GM19452 (cell line): ENCODE data around the gene RPS6KB1.
"Not testable (repeated sequence)": the region's sequence is repeated elsewhere in the genome, so short reads cannot be mapped to it uniquely, and the experiment has no call there.

Experiments
- ATAC-seq: cut with Tn5 transposase; IDR thresholded peaks from one replicate; pipeline ENCODE4 v1.9.1; 2021; ENCODE audit not compliant: unreplicated experiment

Gene RPS6KB1

DNA sequence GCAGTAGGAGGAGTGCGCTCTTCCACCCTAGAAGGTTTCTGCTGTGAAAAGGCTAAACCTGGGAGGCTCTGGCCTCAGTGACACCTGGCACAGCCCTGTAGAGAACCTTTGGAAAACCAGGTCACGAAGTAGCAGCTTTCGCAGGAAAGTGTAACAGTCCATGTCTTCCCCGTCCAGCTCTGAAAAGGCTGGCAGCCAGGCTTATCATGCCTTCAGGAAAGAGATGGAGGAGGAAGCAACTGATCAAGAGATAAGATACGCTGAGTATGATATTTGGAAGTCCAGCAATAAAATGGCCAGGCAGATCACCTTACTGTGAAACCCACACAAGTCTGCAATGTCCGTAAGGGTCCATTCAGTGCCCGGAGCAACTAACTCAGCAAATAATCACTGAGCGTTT is 22.4 kb upstream of the RPS6KB1 start:
- ATAC-seq: no peak

DNA sequence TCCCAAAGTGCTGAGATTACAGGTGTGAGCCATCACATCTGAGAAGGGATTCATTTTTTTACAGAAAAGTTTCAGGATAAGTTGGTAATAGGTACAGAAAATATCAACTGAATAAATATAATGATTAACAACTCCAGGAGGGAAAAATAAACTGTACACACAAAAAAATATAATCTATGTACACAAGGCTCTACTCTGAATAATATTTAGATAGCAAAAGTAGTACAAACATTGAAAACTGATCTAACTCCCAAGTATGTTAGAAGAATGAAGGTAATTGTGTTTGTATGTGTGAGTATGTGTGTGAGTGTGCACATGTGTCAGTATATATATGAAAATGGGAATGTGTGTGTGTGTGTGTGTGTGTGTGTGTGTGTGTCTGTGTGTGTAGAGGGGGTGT is 20.6 kb upstream of the RPS6KB1 start:
- no peak for ATAC-seq

DNA sequence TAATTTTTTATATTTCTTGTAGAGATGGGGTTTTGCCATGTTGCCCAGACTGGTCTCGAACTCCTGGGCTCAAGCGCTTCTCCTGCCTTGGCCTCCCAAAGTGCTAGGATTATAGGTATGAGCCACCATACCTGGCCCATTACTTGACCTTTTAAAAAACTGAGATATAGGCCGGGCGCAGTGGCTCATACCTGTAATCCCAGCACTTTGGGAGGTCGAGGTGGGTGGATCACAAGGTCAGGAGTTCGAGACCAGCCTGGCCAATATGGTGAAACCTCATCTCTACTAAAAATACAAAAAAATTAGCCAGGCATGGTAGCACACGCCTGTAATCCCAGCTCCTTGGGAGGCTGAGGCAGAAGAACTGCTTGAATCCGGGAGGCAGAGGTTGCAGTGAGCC is 19.5 kb upstream of the RPS6KB1 start:
- ATAC-seq: not testable (repeated sequence)

DNA sequence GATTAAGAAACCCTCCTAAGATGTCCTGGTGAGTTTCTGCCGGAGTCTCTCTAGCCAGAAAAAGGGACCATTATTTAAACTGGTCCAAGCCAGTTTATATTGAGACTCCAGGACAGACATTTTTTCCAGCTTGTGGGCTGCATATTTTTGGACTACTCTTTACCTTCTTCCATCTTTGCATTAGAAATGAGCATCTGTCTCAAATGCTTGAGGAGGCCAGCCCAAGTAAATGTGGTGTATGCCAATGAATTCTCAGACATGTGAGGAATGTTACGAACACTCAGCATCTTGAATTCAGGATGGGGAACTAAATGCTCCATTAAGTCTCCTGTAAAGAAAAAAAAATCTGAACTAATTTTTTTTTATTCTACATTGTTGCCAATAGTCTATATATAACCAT is 18.5 kb upstream of the RPS6KB1 start:
- ATAC-seq: no peak

DNA sequence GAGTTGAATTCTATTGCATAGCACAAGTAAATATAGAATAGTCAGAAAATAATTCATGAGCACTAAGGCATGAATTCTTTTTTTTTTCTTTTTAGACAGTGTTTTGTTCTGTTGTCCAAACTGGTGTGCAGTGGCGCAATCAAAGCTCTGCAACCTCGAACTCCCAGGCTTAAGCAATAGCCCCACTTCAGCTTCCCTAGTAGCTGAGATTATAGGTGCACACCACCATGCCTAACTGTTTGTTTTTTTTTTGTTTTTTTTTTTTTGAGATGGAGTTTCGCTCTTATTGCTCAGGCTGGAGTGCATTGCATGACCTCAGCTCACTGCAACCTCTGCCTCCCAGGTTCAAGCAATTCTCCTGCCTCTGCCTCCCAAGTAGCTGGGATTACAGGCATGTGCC is 16.8 kb upstream of the RPS6KB1 start:
- ATAC-seq: no peak

DNA sequence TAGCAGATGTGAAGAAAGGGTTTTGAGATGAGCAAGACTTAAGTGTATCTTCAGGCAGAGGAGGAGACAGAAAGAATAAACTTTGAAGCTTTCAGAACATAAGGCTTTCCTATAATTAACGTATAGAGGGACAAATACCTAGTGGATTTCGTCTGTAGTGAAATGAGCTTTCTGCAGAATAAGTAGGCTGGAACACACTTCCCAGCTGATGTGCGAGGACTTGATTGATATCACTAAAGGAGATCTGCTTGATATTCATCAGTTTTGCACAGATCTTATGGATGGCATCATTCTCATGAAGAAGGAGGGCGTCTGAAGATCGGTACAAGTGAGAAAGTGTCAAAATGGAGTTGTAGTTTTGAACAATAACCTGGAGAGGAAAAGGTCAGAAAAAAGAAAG is 15.0 kb upstream of the RPS6KB1 start:
- ATAC-seq: no peak

DNA sequence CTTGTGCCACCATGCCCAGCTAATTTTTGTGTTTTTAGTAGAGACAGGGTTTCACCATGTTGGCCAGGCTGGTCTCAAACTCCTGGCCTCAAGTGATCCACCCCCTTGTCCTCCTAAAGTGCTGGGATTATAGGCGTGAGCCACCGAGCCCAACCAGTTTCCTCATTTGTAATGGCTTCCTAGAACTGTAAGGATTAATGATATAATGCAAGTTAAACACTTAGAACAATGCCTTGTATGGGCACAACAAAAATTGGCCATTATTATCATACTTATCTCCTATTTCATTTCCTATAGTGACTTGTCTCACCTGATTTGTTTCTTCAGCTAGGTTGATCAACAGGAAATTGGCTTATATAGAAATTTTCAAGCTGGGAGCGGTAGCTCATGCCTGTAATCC is 14.3 kb upstream of the RPS6KB1 start:
- no peak for ATAC-seq

DNA sequence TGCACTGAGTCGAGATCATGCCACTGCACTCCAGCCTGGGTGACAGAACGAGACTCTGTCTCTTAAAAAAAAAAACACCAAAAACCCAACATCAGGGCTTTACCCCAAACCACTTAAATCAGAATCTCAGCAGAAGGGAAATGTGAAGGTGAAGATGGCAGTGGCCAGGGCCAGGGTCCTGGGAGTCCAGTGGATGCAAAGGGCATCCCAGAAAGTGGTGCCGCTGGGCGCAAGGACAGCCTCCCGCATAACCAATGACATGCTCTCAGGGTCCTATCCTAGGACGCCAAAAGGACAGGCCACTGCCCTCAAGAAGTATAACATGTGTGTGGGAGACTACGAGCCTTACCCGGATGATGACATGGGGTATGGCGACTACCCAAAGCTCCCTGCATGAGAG is 8.1 kb upstream of the RPS6KB1 start:
- ATAC-seq: no peak

DNA sequence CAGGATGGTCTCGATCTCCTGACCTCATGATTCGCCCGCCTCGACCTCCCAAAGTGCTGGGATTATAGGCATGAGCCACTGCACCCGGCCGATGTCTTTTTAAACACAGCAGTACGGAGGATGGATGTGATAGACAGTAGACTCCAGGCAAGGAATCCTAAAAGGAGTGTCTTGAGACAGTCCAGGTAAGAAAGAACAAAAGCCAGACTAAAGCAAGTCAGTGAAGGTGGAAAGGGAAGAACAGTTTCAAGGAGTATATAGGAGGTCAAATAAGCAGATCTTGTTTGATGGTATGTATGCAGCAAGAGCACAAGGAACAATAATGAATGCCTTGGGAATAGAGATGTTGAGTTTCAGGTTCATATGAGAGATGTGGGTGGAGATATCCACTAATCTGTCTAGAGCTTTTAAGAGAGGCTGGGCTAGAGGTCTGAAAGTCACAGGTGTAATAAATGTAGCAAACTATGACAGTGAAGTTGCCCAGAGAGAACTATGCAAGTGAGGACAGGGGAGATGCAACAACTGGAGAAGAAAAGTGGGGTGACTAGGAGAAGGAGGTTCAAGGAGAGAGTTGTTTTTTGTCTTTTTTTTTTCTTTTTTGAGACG is 4.7 kb upstream of the RPS6KB1 start:
- no peak for ATAC-seq

DNA sequence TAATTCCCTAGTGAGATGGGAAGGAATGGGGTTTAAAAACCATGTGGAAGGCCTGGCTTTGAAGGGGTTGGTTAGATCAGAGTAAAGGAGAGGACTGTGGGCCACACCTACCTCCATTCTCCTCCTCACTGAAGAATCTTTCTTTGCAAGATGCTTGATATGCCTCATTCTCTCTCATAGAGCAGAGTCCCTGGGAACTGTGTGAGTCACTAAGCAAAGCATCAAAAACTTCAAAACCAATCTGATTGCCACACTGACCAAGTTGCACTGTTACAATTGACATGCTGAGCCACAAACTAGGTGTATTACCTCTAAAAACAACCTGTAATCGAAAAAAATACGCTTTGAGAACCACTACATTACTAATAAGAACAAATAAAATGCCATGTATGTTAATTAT is 2.2 kb upstream of the RPS6KB1 start:
- ATAC-seq: no peak

DNA sequence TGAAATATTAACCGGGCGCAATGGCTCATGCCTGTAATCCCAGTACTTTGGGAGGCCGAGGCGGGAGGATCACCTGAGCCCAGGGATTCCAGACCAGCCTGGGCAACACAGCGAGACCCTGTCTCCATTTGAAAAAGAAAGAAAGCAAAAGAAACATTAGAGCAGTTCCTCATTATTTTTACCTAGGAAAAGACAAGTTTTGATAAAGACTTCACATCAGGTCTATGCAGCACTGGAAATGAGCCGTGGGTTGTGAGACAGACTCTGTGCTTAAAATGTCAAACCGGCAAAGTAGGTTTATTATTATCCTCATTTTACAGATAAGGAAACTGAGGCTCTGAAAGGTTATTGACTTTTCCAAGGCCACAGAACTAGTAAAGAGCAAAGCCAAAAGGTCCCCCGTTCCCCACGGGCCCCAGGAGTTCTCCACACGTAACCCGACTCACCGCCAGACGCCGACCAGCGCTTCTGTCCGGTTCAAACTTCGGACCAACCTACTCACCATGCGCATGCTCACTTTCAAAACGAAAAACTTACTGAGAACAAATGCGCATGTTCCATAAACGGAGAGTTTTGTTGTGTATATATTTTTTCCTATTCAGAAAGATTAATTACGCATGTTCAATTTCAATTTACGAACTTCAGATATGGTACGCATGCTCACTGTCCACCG is 534 bp upstream of the RPS6KB1 start:
- peak; percentile 64 for ATAC-seq

DNA sequence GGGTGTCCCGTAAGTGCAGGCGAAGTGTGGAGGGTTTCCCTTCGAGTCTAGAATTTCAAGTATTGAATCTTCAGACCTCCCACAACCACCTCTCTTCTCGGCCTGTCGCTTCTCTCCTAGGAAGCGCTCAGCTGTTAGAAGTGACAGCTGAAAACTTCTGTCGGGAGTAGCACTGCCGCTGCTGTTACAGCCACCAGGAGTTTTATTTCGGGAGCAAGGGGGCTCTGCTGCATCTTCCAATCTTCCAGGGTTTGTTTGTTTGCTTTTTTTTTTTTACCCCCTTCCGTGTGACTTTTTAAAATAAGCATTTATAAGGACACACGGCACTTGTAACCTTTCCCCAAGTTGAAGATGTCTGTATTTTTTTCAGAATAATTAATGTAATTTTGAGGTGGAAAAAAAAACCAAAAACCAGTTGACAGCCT is 767 bp downstream of the RPS6KB1 start:
- ATAC-seq: no peak

DNA sequence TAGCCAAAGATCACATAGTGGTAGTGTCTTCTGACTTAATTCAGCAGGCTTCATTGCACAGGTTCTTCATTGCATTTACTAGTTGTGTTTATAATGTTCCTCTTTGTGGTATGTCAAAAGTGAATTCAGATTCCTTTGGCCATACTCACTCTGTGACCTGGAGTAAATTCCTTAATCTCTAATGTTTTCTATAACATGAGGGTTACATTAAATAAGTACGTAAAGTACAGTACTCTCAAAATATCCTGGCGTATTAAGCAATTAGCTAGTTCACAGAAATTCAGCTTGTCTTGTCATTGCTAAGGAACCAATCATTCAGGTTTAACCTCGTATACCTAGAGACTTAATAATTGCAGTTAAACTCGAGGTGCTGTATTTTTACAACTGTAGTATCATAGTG is 4.2 kb downstream of the RPS6KB1 start:
- ATAC-seq: no peak

DNA sequence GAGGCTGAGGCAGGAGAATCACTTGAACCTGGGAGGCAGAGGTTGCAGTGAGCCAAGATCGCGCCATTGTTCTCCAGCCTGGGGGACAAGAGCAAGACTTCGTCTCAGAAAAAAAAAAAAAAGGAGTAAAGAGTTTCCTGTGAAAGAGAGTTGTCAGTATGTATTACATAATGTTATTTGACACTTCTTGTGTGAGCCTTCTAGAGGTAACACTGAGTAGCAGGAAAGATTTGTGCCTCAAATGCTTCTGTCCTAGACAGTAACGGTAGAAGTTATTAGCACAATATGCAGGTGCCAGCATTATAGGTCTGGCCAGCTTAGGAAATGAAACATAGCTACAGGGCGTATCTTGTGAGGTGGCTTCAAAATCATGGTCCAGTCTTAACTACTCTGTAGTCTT is 6.2 kb downstream of the RPS6KB1 start:
- no peak for ATAC-seq

DNA sequence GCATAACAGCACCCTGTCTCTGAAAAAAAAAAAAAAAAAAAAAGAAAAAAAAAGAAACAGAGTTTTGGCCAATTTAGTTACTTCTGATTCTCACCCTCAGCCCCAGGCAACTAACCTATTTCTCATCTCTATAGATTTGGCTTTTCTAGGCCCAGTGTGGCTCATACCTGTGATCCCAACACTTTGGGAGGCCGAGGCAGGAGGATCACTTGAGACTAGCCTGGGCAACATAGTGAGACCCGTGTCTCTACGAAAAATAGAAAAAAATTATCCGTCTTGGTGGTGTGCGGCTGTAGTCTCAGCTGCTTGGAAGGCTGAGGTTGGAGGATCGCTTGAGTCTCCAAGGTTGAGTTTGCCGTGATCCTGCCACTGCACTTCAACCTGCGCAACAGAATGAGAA is 8.7 kb downstream of the RPS6KB1 start:
- ATAC-seq: no peak

DNA sequence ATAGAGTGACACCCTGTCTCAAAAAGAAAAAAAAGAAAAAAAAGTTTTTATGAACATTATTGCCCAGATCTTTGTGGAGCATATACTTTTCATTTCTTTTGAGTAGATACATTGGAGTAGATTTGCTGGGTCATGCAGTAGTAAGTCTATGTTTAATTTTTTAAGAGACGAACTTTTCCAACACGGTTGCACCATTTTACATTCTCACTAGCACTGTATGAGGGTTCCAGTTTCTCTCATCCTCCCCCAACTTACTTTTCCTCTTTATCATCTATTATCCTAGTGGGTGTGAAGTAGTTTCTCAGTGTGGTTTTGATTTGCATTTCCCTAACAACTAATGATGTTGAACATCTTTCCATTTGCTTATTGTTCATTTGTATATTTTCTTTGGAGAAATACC is 10.5 kb downstream of the RPS6KB1 start:
- ATAC-seq: no peak

DNA sequence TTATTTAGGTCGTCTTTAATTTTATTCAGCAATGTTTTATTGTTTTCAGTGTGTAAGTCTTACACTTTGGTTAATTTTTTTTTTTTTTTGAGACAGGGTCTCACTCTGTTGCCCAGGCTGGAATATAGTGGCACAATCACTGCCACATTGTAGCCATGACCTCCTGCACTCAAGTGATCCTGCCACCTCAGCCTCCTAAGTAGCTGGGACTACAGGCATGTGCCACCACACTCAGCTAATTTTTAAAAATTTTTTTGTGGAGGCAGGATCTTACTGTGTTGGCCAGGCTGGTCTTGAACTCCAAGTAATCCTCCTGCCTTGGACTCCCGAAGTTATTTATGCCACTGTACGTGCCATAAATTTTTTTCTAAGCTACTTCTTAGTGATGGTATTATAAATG is 14.5 kb downstream of the RPS6KB1 start:
- ATAC-seq: no peak

DNA sequence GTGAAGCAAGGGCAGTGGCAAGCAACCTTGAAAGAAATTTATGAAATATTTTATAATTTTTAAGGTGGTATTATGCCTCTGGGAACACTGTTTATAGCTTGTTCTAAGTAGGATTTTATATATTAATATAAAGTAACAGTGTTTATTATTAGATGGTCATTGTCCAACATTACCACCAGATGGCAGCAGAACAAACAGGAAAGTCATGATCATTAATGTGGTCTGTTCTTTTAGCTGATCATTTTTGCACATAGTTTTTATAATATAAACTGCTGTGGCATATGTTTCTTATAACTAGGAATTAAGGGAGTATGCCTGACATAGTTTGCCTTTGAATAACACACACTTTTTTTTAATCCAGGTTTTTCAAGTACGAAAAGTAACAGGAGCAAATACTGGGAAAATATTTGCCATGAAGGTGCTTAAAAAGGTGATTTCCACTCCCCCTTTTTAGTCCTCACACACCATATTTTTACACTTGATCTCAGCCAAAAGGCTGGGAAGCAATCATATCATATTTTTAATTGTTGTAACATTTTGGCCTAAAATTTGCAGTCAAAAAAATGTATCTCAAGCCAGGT is 21.4 kb downstream of the RPS6KB1 start:
- no peak for ATAC-seq

DNA sequence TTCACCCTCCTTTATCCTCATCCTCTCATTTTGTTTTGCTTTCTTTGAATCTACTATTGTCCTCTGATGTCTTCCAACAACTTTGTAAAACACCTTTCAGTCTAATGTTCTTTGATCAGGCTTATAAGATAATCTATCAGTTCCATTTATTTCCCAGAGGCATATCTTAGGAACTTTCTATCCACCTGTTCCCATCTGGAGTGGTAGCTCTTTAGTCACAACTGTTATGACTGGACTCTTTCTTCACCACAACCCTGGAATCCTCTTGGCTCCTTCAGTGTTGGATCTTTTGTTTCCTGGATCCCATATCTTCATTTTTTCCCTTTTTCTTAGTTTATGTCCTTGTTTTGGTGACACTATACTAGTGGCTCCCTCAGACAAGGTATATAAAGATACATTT is 23.5 kb downstream of the RPS6KB1 start:
- no peak for ATAC-seq

DNA sequence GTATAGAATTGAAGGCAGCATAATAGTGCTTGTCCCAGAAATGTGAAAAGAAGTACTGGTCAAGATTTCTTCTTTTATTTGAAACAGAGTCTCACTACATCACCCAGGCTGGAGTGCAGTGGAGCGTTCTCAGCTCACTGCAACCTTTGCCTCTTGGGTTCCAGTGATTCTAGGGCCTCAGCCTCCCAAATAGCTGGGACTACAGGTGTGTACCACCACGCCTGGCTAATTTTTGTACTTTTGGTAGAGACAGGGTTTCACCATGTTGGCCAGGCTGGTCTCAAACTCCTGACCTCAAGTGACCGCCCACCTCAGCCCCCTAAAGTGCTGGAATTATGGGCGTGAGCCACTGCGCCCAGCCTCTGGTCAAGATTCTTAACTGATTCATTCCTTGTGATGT is 27.7 kb downstream of the RPS6KB1 start:
- ATAC-seq: not testable (repeated sequence)

DNA sequence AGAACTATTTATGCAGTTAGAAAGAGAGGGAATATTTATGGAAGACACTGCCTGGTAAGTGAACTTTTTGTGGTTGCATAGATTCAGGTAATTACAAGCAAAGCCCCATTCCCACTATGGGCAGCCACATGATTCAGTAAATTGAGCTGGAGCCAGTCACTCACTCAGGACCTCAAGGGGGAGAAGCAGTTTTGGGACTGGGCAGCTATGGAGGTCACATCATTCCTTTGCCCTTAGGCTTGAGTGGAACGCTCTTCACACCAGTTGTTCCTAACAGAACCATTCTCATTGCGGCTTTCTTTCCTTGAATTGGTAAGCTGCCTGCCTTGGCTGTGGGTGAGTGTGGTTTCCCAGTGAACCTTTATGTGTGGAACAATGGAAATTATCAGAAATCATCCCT is 37.2 kb downstream of the RPS6KB1 start:
- not testable (repeated sequence) for ATAC-seq

DNA sequence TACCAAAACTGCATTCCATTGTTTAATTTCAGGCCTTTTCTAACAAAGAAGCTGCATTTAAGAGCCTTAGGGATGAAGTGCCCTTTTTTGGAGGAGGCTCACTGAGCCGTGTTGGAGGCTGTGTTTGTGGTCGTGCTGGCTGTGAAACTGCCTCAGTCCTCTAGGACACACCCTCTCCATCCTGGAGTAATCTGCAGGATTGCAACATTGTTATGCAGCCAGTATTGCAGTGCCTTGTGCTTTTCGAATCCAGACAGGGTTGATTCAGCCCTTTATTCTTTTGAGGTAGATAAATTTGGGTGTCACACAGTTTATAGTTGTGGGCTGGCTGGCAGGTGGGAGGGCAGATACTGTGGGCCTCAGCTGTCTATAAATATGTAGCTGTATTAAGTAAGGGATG is 37.8 kb downstream of the RPS6KB1 start:
- ATAC-seq: not testable (repeated sequence)

DNA sequence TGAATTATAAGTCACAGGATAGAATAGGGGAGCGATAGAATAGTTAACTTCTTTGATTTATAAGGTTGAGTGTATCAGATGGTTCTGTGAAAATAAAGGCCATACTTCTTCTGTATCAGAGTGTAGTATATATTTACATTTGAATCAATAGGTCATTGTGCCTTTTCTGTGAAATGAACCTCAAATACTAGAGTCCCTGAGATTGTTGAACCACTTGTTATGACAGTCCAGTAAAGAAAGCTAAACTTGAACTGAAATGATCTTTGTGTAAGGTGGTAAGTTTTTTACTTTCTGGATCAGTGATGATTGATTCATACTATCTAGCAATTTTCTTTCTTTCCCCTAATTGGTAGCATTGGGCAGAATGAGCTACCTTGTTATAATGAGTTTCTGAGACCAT is 40.4 kb downstream of the RPS6KB1 start:
- ATAC-seq: not testable (repeated sequence)
